OCI-LY3 (cell line): ENCODE results near the gene ARHGAP42.

Experiments
- H2AFZ ChIP-seq: fragments of 200-600, 300-600 bp; shearing (Covaris generic); 2 replicates; pipeline ENCODE4 v1.6.0; 2014; ENCODE audit warnings: antibody characterized with exemption, low read depth, low read length
- H3K27ac ChIP-seq: fragments of 200-600, 300-600 bp; sonication (generic); 2 replicates; pipeline ENCODE4 v1.5.1; 2014; ENCODE audit warnings: mild to moderate bottlenecking, low read length, moderate library complexity, mixed read lengths
- H3K27me3 ChIP-seq: fragments of 200-600, 300-600 bp; sonication (generic); 2 replicates; pipeline ENCODE4 v1.6.1; 2014; ENCODE audit warnings: low read depth, low read length, mixed read lengths
- H3K36me3 ChIP-seq: fragments of 200-600, 300-600 bp; sonication (generic); replicated peaks from 2 replicates; pipeline ENCODE3; 2014; ENCODE audit warnings: low read depth, low read length, mixed read lengths
- H3K4me1 ChIP-seq: fragments of 300-600, 200-600 bp; sonication (generic); 2 replicates; pipeline ENCODE4 v1.6.1; 2014; ENCODE audit warnings: low read length, mixed read lengths
- H3K4me2 ChIP-seq: fragments of 200-600, 300-600 bp; sonication (generic); 2 replicates; pipeline ENCODE4 v1.6.1; 2014; ENCODE audit warnings: low read length, mixed read lengths
- H3K4me3 ChIP-seq: fragments of 300-600, 200-600 bp; sonication (generic); 2 replicates; pipeline ENCODE4 v1.5.1; 2014; ENCODE audit warnings: antibody characterized with exemption, mild to moderate bottlenecking, low read length, moderate library complexity
- H3K79me2 ChIP-seq: fragments of 300-600, 200-600 bp; shearing (Covaris generic); 2 replicates; pipeline ENCODE4 v1.6.1; 2014; ENCODE audit warnings: mild to moderate bottlenecking, low read length, mixed read lengths
- H3K9ac ChIP-seq: fragments of 300-600, 200-600 bp; shearing (Covaris generic); 2 replicates; pipeline ENCODE4 v1.6.0; 2014; ENCODE audit warnings: mild to moderate bottlenecking, low read length, moderate library complexity
- H3K9me3 ChIP-seq: fragments of 200-600, 300-600 bp; shearing (Covaris generic); 2 replicates; pipeline ENCODE4 v1.6.1; 2014; ENCODE audit warnings: low read length, mixed read lengths; ENCODE audit not compliant: insufficient read depth
- H4K20me1 ChIP-seq: fragments of 200-600, 300-600 bp; sonication (generic); 2 replicates; pipeline ENCODE4 v1.6.1; 2016; ENCODE audit warnings: low read length, mixed read lengths; ENCODE audit not compliant: insufficient read depth
- EZH2phosphoT487 ChIP-seq: fragments of 200-600 bp; shearing (Covaris generic); IDR thresholded peaks from 2 replicates; pipeline ENCODE4 v1.6.1; 2018; ENCODE audit warnings: antibody characterized with exemption, mixed run types, low read depth
- TF ChIP-seq, protein P1 (sequence below): fragments of 200-600, 300-600 bp; sonication (generic); IDR thresholded peaks from 2 replicates; pipeline ENCODE4 v1.5.1; 2014; ENCODE audit warnings: antibody characterized with exemption, low read length, low read depth

Gene ARHGAP42

DNA sequence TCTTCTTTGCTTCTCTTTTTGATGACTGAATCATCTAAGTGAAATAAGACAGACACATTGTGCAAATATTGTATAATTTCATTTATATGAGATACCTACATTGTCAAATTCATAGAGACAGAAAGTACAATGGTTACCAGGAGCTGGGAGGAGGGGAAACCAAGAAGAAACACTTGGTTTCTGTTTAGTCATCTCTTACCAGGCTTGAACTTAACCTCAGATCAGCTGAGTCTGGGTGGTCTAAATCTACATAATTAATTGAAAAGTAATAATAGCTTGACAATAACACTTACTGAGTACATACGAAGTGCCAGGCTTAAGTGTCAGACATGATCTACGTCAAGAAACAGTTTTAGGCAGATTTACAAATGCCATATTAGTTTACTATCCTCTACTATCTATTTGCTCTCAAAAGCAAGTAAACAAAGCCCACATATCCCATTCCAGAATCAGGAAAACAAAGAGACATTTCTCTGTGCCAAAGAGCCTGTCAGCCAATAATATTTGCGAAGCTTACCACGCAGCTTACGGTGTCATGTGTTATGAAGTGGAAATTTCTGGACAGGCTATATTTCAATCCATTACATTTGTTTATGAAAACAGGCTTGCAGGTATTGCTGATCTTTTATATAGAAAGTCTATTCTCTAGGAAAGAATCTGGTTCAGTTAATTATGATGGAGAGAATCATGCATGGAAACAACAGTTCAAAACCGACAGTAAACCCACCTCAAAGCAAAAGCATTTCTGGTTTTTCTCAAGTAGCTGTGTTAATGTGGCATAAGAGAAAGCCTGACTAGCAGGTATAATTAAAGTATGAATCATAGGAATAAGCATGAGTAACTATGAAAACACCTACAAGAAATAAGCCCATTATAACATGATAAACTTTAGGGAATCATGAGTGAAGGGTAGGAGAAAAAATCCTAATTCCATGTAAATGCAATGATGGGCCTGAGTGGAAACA is 2.7 kb upstream of the ARHGAP42 start:
- Histone ChIP-seq H3K36me3 (no peaks in the 10 kb centered on the region), H3K9ac (peak overlapping the region; percentile 19; the same call in 1 of the 2 replicates), H3K4me1 (peaks cover 63% of the 10 kb centered on the region), H3K79me2 (peaks cover 16% of the 10 kb centered on the region), H2AFZ (no peak overlapping the region), H3K9me3 (no peaks in the 10 kb centered on the region), H4K20me1 (no peaks in the 10 kb centered on the region), H3K4me2 (peak overlapping the region; percentile 69), H3K27ac (peak overlapping the region; percentile 19; the same call in 1 of the 2 replicates), H3K4me3 (peak overlapping the region; percentile 41), H3K27me3 (no peaks in the 10 kb centered on the region)
- TF ChIP-seq, protein P1, sequence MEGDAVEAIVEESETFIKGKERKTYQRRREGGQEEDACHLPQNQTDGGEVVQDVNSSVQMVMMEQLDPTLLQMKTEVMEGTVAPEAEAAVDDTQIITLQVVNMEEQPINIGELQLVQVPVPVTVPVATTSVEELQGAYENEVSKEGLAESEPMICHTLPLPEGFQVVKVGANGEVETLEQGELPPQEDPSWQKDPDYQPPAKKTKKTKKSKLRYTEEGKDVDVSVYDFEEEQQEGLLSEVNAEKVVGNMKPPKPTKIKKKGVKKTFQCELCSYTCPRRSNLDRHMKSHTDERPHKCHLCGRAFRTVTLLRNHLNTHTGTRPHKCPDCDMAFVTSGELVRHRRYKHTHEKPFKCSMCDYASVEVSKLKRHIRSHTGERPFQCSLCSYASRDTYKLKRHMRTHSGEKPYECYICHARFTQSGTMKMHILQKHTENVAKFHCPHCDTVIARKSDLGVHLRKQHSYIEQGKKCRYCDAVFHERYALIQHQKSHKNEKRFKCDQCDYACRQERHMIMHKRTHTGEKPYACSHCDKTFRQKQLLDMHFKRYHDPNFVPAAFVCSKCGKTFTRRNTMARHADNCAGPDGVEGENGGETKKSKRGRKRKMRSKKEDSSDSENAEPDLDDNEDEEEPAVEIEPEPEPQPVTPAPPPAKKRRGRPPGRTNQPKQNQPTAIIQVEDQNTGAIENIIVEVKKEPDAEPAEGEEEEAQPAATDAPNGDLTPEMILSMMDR, result no peak
- no peak for TF ChIP-seq EZH2phosphoT487

DNA sequence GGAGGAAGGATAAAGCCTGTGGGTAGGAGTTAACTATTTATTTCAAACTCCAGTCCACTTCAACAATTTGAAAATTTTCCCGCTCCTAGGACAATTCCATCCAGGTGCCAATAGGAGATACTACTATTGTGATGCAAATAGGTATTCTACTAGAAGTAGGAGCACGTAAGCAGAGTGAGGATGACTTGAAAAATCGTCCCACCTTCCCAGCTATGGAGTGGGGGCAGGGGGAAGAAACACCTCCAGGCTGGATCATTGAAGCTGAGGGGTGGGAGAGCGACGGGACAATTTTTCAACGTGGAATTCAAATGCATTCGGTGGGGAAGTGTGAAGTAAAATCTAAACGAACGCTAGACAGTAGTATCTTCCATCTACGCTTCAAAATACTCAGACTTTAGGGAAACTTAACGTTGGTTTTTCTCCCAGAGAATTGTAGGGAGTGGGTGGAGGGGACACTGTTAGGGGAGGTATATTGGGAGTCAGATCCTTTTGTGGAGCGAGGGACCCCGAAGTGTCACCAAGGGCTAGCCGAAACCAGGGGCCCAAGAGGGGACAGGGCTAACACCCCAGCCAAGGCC is 523 bp upstream of the ARHGAP42 start:
- no peak for TF ChIP-seq EZH2phosphoT487
- TF ChIP-seq, protein P1, result no peak
- H3K36me3 ChIP-seq, result no peaks in the 10 kb centered on the region
- H3K27me3 ChIP-seq, result no peaks in the 10 kb centered on the region
- peaks cover 24% of the 10 kb centered on the region for H3K79me2 ChIP-seq
- H3K4me3 ChIP-seq, result peak overlapping the region; percentile 92
- peak overlapping the region; percentile 81; the same call in 1 of the 2 replicates for H2AFZ ChIP-seq
- H4K20me1 ChIP-seq, result no peaks in the 10 kb centered on the region
- peak overlapping the region; percentile 57; the same call in 1 of the 2 replicates for H3K27ac ChIP-seq
- peaks cover 57% of the 10 kb centered on the region for H3K4me1 ChIP-seq
- peak overlapping the region; percentile 90 for H3K9ac ChIP-seq
- no peaks in the 10 kb centered on the region for H3K9me3 ChIP-seq
- H3K4me2 ChIP-seq, result peak overlapping the region; percentile 97

DNA sequence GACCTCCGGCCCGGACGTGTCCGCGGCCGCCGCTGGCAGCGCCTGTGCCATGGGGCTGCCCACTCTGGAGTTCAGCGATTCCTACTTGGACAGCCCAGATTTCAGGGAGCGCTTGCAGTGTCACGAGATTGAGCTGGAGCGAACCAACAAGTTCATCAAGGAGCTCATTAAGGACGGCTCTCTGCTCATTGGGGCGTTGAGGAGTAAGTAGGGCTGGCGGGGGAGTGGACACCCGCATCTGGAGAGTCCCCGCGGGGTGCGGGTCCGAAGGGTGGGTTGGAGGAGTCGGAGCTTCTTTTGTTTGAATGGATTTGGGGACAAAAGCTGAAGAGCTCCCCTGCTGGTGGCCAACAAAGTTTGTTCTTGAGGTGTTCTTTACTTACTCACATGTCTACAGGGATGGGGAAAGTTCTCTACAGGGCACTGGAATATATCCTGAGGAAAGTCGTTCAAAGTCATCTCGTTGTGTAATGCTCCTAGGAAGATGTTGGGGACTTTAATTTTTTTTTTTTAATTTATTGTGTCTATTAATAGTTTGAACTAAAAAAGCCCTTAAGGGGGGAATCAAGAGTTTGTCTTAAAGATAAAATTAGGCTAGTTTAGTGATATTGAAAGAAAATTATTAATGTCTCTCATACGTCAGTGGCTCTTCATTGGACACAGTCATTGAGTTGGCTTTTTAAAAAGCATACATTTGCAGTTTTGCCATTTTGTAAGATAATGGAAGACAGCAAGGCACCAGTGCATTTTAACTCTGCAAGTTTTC is 725 bp downstream of the ARHGAP42 start:
- Histone ChIP-seq H3K9ac (peak overlapping the region; percentile 90), H2AFZ (peak overlapping the region; percentile 68; the same call in 1 of the 2 replicates), H3K4me2 (peak overlapping the region; percentile 97)

More for the DNA sequence above, 725 bp downstream of the ARHGAP42 start:
- Histone ChIP-seq H3K9me3 (no peaks in the 10 kb centered on the region), H3K4me3 (peak overlapping the region; percentile 92), H3K36me3 (no peaks in the 10 kb centered on the region), H3K79me2 (peaks cover 26% of the 10 kb centered on the region), H3K4me1 (peaks cover 45% of the 10 kb centered on the region), H3K27me3 (no peaks in the 10 kb centered on the region), H4K20me1 (no peaks in the 10 kb centered on the region), H3K27ac (peak overlapping the region; percentile 57)
- no peak for TF ChIP-seq EZH2phosphoT487
- TF ChIP-seq, protein P1, result peak; percentile 54
